Endodermal cell (in vitro differentiated cells): Measurements from ENCODE around the gene NDUFA9. TPM values are rescaled to one million over a fixed set of nuclear protein-coding genes. Genes with fewer than 3 reads are reported as not detected.

Experiments used
- DNase-seq: peaks from one replicate; pipeline ENCODE4 v3.0.0-alpha.2; 2017
- H3K27ac ChIP-seq: 2 replicates; pipeline ENCODE4 v1.5.1; 2013; ENCODE audit warnings: mild to moderate bottlenecking, low read depth, low read length, moderate library complexity
- H3K27me3 ChIP-seq: 2 replicates; pipeline ENCODE4 v1.6.1; 2013; ENCODE audit warnings: mild to moderate bottlenecking, low read length, moderate library complexity; ENCODE audit not compliant: insufficient read depth, control insufficient read depth, poor library complexity, severe bottlenecking
- H3K36me3 ChIP-seq: 2 replicates; pipeline ENCODE4 v1.7.0; 2013; ENCODE audit warnings: mild to moderate bottlenecking, low read length, moderate library complexity; ENCODE audit not compliant: control insufficient read depth, insufficient read depth
- H3K4me1 ChIP-seq: one replicate; pipeline ENCODE4 v1.7.0; 2013; ENCODE audit warnings: low read length; ENCODE audit not compliant: control insufficient read depth, insufficient read depth
- H3K4me3 ChIP-seq: 2 replicates; pipeline ENCODE4 v1.5.1; 2013; ENCODE audit warnings: mild to moderate bottlenecking, low read length, moderate library complexity
- H3K9ac ChIP-seq: 2 replicates; pipeline ENCODE4 v1.6.1; 2013; ENCODE audit warnings: mild to moderate bottlenecking, low read length, moderate library complexity; ENCODE audit not compliant: poor library complexity, severe bottlenecking; ENCODE audit errors: extremely low read depth
- H3K9me3 ChIP-seq: 2 replicates; pipeline ENCODE4 v1.6.1; 2013; ENCODE audit warnings: mild to moderate bottlenecking, low read length, moderate library complexity; ENCODE audit not compliant: control insufficient read depth
- H3K27ac Mint-ChIP-seq: 2 replicates; pipeline ENCODE4 v1.8.0; 2020; ENCODE audit warnings: mixed read lengths
- H3K27me3 Mint-ChIP-seq: 2 replicates; pipeline ENCODE4 v1.8.0; 2021; ENCODE audit warnings: mild to moderate bottlenecking, mixed read lengths; ENCODE audit not compliant: insufficient read depth
- H3K36me3 Mint-ChIP-seq: 2 replicates; pipeline ENCODE4 v1.8.0; 2020; ENCODE audit warnings: low read depth, mixed read lengths
- H3K4me1 Mint-ChIP-seq: 2 replicates; pipeline ENCODE4 v1.8.0; 2020; ENCODE audit warnings: mixed read lengths
- H3K4me3 Mint-ChIP-seq: 2 replicates; pipeline ENCODE4 v1.8.0; 2020; ENCODE audit warnings: mild to moderate bottlenecking, moderate library complexity, mixed read lengths
- H3K9me3 Mint-ChIP-seq: 2 replicates; pipeline ENCODE4 v1.8.0; 2020; ENCODE audit warnings: mild to moderate bottlenecking, mixed read lengths
- WGBS, 2 experiments: methylation state at CpG; one replicate each; pipeline versions ENCODE4 v1.1.5 to v1.1.7; 2013; ENCODE audit warnings: missing lambda C conversion rate in 2 of 2, mixed read lengths in 1 of 2; ENCODE audit not compliant: insufficient coverage in 1 of 2, insufficient read length in 1 of 2; 5-methylcytosine and 5-hydroxymethylcytosine counted together
- total RNA-seq, 2 donors: library from RNA; stranded (reverse); fragmentation: NEBNext Ultra II Directional in 1 of 2; extraction: Animal tissue kit (Norgen Biotek cat#: 25700) in 1 of 2; gene quantifications; 2 replicates in 1 of 2; 3 replicates in 1 of 2; pipeline ENCODE4 v1.2.1, GENCODE V29; 2021
- TF ChIP-seq, protein P1 (sequence below): fragments of 200-600 bp; sonication (generic); conservative IDR thresholded peaks from 2 replicates; pipeline ENCODE4 v1.5.0; 2021; ENCODE audit warnings: antibody characterized with exemption, mild to moderate bottlenecking

The NDUFA9 gene
- total RNA-seq, 2 donors from 2014 or later, result 55.3 to 158 TPM

DNA sequence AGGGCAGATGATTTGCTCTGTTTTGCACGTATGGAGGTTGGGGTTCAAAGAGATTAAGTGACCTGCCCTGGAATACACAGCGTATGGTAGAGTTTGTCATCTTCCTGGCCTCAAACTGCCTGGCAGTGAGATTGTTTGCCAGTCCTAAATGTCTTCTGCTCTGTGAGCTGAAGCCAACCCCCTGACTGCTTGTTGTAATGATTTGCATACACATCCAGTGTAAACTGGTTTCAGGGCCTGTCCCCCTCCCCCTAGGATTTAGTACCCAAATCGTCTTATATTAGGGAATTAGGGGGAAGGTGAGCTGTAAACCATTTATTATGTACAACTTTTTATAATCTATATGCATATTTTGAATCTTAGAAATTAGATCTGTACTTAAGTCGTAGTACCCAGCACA is 38.4 kb upstream of the NDUFA9 start:
- DNase-seq, result no peak
- no peaks in the 10 kb centered on the region for H3K36me3 ChIP-seq

DNA sequence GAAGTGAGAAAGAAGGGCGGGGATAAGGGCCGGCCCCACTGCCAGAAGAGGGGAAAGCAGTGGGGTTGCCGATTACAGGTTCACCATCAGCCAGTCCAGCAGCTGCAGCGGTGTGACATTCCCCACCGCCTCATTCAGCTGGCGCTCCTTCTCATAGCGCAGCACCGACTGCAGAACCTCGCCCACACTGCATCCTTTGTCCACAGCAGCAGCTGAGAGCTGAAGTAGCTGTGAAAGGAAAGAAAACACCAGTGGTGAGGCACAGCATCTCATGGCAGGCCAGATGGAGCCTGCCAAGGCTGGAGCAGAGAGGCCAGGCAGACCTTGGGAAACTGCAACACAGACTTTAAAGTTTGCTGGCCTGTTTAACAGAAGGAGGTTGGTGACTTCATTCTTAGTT is 33.2 kb upstream of the NDUFA9 start:
- Mint-ChIP-seq H3K27me3 (no peaks in the 10 kb centered on the region), H3K36me3 (peaks cover 15% of the 10 kb centered on the region), H3K4me1 (no peaks in the 10 kb centered on the region), H3K4me3 (no peak overlapping the region), H3K9me3 (no peaks in the 10 kb centered on the region), H3K27ac (no peak overlapping the region)
- DNase-seq, result no peak
- Histone ChIP-seq H3K27me3 (no peaks in the 10 kb centered on the region), H3K9ac (no peak overlapping the region), H3K9me3 (no peaks in the 10 kb centered on the region), H3K27ac (no peak overlapping the region), H3K36me3 (no peaks in the 10 kb centered on the region), H3K4me1 (no peaks in the 10 kb centered on the region), H3K4me3 (no peak overlapping the region)
- TF ChIP-seq, protein P1, sequence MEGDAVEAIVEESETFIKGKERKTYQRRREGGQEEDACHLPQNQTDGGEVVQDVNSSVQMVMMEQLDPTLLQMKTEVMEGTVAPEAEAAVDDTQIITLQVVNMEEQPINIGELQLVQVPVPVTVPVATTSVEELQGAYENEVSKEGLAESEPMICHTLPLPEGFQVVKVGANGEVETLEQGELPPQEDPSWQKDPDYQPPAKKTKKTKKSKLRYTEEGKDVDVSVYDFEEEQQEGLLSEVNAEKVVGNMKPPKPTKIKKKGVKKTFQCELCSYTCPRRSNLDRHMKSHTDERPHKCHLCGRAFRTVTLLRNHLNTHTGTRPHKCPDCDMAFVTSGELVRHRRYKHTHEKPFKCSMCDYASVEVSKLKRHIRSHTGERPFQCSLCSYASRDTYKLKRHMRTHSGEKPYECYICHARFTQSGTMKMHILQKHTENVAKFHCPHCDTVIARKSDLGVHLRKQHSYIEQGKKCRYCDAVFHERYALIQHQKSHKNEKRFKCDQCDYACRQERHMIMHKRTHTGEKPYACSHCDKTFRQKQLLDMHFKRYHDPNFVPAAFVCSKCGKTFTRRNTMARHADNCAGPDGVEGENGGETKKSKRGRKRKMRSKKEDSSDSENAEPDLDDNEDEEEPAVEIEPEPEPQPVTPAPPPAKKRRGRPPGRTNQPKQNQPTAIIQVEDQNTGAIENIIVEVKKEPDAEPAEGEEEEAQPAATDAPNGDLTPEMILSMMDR, result no peak
- 95 to 96% methylated on average over 6 to 9 of the region's 9 CpGs for WGBS, 2 experiments

More for the DNA sequence above, 38.4 kb upstream of the NDUFA9 start:
- Histone ChIP-seq H3K27me3 (no peaks in the 10 kb centered on the region), H3K4me1 (peaks cover 5% of the 10 kb centered on the region), H3K9ac (no peak overlapping the region), H3K9me3 (no peaks in the 10 kb centered on the region), H3K27ac (no peak overlapping the region), H3K4me3 (no peak overlapping the region)
- Mint-ChIP-seq H3K4me1 (peaks cover 5% of the 10 kb centered on the region), H3K9me3 (no peaks in the 10 kb centered on the region), H3K27me3 (no peaks in the 10 kb centered on the region), H3K27ac (no peak overlapping the region), H3K4me3 (no peak overlapping the region), H3K36me3 (peaks cover 15% of the 10 kb centered on the region)
- TF ChIP-seq, protein P1, result no peak
- 86 to 96% methylated on average over 2 to 3 of the region's 4 CpGs for whole genome bisulfite sequencing, 2 experiments

- Histone ChIP-seq H3K27ac (no peak overlapping the region), H3K9ac (no peak overlapping the region), H3K4me1 (no peaks in the 10 kb centered on the region), H3K9me3 (no peaks in the 10 kb centered on the region), H3K27me3 (peaks cover 14% of the 10 kb centered on the region), H3K4me3 (no peak overlapping the region), H3K36me3 (no peaks in the 10 kb centered on the region)
- DNase-seq, result no peak
- TF ChIP-seq, protein P1, result no peak
- WGBS, 2 experiments, result 98% methylated on average over 2 of the region's 3 CpGs; no CpG with 5 or more reads in 1 of the 2 experiments
- Mint-ChIP-seq H3K27ac (no peak overlapping the region), H3K27me3 (peaks cover 5% of the 10 kb centered on the region), H3K36me3 (no peaks in the 10 kb centered on the region), H3K4me3 (no peak overlapping the region), H3K9me3 (no peaks in the 10 kb centered on the region), H3K4me1 (peaks cover 2% of the 10 kb centered on the region)
Observed at GRCh38 chr12:4621511-4621910, 27.4 kb upstream of the NDUFA9 start.
